Left forelimb (tissue), 1 donor: ENCODE data around the gene FITM1.

Source experiments
- DNase-seq: peaks from one replicate; pipeline ENCODE4 v3.0.0-alpha.2; 2018; ENCODE audit warnings: low spot score

Gene FITM1

GRCh38 chr14:24119691-24120090 is 10.8 kb upstream of the FITM1 start:
- no peak for DNase-seq

- DNase-seq, result no peak
Observed at GRCh38 chr14:24121210-24121609, 9.2 kb upstream of the FITM1 start.

GRCh38 chr14:24122416-24122815 is 8.0 kb upstream of the FITM1 start:
- DNase-seq, result no peak

GRCh38 chr14:24122898-24123297 is 7.6 kb upstream of the FITM1 start:
- DNase-seq, result no peak

- no peak for DNase-seq
Observed at GRCh38 chr14:24123424-24124417, 6.7 kb upstream of the FITM1 start.

- no peak for DNase-seq
Observed at GRCh38 chr14:24126939-24127338, 3.5 kb upstream of the FITM1 start.

- no peak for DNase-seq
Observed at GRCh38 chr14:24127673-24128072, 2.8 kb upstream of the FITM1 start.

- DNase-seq, result no peak
Observed at GRCh38 chr14:24129410-24129998, 955 bp upstream of the FITM1 start.

- peak; percentile 81 for DNase-seq
Observed at GRCh38 chr14:24130717-24131548, 474 bp downstream of the FITM1 start.

GRCh38 chr14:24131549-24131966 is 1.1 kb downstream of the FITM1 start:
- DNase-seq, result peak; percentile 60

- DNase-seq, result no peak
Observed at GRCh38 chr14:24132061-24132685, 1.7 kb downstream of the FITM1 start.

- DNase-seq, result no peak
Observed at GRCh38 chr14:24132976-24133375, 2.5 kb downstream of the FITM1 start.

GRCh38 chr14:24133735-24134134 is 3.3 kb downstream of the FITM1 start:
- no peak for DNase-seq

- DNase-seq, result no peak
Observed at GRCh38 chr14:24135584-24135833, 5.0 kb downstream of the FITM1 start.

- DNase-seq, result peak; percentile 93
Observed at GRCh38 chr14:24135834-24136683, 5.6 kb downstream of the FITM1 start, which contains the start of gene PSME1. Gene PSME1 (plus strand): TSS chr14:24136194. CDS start chr14:24136263, 69 bp downstream.

- no peak for DNase-seq
Observed at GRCh38 chr14:24136684-24137528, 6.4 kb downstream of the FITM1 start.

- DNase-seq, result no peak
Observed at GRCh38 chr14:24137529-24138395, 7.3 kb downstream of the FITM1 start.

GRCh38 chr14:24138396-24139271 is 8.2 kb downstream of the FITM1 start:
- no peak for DNase-seq
